ENCODE measurements around the gene TMEM54. TPM values are rescaled to one million over a fixed set of nuclear protein-coding genes. Genes with fewer than 3 reads are reported as not detected.

Gene TMEM54
- total and polyA plus RNA-seq, 2 of the 13 experiments (the other 11 are each of a cell fraction or from before 2014, with no cell fraction given), result 2.5 to 2.9 TPM

- TF ChIP-seq, protein P1, sequence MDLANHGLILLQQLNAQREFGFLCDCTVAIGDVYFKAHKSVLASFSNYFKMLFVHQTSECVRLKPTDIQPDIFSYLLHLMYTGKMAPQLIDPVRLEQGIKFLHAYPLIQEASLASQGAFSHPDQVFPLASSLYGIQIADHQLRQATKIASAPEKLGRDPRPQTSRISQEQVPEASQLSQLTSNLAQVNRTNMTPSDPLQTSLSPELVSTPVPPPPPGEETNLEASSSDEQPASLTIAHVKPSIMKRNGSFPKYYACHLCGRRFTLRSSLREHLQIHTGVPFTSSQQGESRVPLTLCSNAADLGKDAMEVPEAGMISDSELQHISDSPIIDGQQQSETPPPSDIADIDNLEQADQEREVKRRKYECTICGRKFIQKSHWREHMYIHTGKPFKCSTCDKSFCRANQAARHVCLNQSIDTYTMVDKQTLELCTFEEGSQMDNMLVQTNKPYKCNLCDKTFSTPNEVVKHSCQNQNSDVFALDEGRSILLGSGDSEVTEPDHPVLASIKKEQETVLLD (CRISPR knock-in tag; IDR thresholded peaks at IDR 0.05; ENCODE audit: low read depth), result peak; percentile 83
- TF ChIP-seq JARID2 (CRISPR knock-in tag; IDR thresholded peaks at IDR 0.05; ENCODE audit: insufficient replicate concordance) (peak; percentile 99), TAF1 (CRISPR knock-in tag; IDR thresholded peaks at IDR 0.05) (peak; percentile 40), HIC2 (CRISPR knock-in tag; IDR thresholded peaks at IDR 0.05; ENCODE audit: low read depth) (0 out of 2 replicates have a peak, but pooled peaks have one; percentile 63), ZNF318 (CRISPR knock-in tag; IDR thresholded peaks at IDR 0.05) (peak; percentile 84; the same call in 1 of the 2 replicates), SMARCC2 (IDR thresholded peaks at IDR 0.05) (no peak), KDM3A (CRISPR knock-in tag; IDR thresholded peaks at IDR 0.05; ENCODE audit: low read depth) (peak; percentile 90), PHF20 (CRISPR knock-in tag; IDR thresholded peaks at IDR 0.05) (no peak; the same call in 1 of the 2 replicates), MAFK (conservative IDR thresholded peaks at IDR 0.05 in 1 of 2, IDR thresholded peaks at IDR 0.05 in 1 of 2; ENCODE audit: low read length in 2 of 2) (no peak), ARID2 (CRISPR knock-in tag; IDR thresholded peaks at IDR 0.05; ENCODE audit: borderline replicate concordance) (peak; percentile 96)
- TF ChIP-seq, protein P2, sequence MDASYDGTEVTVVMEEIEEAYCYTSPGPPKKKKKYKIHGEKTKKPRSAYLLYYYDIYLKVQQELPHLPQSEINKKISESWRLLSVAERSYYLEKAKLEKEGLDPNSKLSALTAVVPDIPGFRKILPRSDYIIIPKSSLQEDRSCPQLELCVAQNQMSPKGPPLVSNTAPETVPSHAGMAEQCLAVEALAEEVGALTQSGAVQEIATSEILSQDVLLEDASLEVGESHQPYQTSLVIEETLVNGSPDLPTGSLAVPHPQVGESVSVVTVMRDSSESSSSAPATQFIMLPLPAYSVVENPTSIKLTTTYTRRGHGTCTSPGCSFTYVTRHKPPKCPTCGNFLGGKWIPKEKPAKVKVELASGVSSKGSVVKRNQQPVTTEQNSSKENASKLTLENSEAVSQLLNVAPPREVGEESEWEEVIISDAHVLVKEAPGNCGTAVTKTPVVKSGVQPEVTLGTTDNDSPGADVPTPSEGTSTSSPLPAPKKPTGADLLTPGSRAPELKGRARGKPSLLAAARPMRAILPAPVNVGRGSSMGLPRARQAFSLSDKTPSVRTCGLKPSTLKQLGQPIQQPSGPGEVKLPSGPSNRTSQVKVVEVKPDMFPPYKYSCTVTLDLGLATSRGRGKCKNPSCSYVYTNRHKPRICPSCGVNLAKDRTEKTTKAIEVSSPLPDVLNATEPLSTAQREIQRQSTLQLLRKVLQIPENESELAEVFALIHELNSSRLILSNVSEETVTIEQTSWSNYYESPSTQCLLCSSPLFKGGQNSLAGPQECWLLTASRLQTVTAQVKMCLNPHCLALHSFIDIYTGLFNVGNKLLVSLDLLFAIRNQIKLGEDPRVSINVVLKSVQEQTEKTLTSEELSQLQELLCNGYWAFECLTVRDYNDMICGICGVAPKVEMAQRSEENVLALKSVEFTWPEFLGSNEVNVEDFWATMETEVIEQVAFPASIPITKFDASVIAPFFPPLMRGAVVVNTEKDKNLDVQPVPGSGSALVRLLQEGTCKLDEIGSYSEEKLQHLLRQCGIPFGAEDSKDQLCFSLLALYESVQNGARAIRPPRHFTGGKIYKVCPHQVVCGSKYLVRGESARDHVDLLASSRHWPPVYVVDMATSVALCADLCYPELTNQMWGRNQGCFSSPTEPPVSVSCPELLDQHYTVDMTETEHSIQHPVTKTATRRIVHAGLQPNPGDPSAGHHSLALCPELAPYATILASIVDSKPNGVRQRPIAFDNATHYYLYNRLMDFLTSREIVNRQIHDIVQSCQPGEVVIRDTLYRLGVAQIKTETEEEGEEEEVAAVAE (CRISPR knock-in tag; IDR thresholded peaks at IDR 0.05; ENCODE audit: borderline replicate concordance), result peak; percentile 94
Measured at GRCh38 chr1:32886004-32886827, 15.0 kb downstream of the TMEM54 start, which contains the start of gene HPCA (continued).
